HG03571 (cell line): ENCODE results near the gene DNAJC9.

ENCODE experiments used
- ATAC-seq: cut with Tn5 transposase; IDR thresholded peaks from one replicate; pipeline ENCODE4 v1.9.1; 2021; ENCODE audit not compliant: unreplicated experiment

Gene DNAJC9

DNA sequence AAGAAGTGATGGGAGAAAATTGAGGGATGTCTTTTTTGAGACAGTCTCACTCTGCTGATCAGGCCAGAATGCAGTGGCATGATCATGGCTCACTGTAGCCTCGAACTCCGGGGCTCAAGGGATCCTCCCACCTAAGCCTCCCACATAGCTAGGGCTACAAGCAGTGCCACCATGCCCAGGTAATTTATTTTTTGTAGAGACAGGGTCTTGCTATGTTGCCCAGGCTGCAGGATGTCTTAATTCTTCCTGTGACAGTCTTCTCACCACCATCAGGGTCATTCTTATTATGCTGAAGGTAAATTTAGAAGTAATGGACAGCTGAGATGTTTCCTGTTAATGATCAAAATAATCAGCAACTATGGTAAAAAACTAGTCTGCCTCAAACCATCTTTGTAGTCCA lies 7.1 kb downstream of the DNAJC9 start:
- ATAC-seq: no peak

DNA sequence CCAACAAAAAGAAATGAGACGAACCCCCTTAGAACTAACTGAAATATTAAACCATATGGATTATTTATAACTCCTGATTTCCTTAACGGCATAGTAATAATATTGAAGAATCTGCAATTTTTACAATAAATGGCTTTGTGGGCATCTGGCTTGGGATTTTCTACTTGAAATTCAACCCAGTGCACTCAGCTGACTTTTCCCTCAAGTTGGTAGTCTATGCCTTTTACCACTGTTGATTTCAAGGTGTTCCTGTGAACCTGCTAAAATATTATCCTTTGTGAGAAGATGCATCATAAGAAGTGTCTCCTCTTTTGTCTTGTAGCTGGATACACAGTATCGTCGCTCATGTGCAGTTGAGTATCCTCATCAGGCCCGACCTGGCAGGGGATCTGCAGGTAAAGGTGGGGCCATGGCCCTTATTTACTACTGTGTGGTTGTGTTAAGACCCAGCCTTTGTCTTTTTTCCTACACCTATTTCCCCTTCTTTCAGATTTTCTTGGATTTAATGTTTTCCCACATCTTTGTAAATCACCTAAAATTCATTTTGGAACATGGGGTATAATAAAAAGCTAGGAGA lies 8.0 kb downstream of the DNAJC9 start:
- ATAC-seq: no peak

DNA sequence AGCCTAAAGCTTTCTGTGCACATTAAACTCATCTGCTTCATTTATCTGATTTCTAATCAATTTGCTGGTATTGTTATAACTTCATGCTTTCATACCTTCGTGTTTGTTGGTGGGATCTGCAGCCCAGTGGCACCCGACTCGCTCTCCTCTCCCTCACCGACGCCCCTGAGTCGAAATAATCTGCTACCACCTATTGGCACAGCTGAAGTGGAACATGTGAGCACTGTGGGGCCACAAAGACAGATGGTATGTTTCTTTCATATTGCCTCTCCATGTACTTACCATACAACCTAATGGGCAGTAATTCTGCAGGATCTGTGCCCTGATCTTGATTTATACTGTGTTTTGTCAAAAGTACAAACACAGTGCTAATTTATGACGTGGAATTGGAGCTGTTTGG lies 12.4 kb downstream of the DNAJC9 start:
- no peak for ATAC-seq

DNA sequence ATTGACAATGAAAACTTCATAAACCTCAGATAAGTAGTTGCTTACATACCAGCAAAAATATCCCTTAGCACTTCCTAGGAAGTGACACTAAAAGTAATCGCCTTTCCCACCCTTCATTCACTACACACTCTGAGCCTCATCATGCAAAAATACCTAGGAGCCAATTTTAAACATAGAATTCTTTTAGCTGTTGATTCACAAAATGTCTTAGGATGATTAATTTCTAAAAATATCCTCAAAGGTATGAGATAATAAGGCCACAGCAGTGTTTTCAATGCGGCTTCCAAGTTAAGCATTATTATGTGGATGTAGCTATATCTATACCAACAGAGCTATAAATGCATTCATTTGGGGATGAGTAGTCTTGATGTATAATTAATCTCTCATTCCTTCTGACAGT lies 13.2 kb downstream of the DNAJC9 start:
- ATAC-seq: no peak

DNA sequence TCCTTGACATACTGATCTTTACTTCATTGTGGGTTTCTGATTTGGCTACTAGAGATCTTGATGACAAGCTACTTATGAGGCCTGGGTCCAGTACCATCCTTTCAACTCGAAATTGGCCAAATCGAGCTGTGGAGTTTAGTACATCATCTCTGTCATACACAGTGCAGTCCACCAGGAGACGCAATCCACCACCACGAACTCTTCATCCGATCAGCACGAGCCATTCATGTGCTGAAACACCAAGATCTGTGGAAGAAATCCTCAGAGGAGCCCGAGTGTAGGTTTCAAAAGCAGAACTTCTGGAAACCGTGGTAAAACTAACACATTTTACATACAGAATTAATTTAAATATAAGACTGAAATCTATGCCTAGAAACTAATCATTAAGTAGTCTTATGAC lies 14.2 kb downstream of the DNAJC9 start:
- ATAC-seq: no peak

DNA sequence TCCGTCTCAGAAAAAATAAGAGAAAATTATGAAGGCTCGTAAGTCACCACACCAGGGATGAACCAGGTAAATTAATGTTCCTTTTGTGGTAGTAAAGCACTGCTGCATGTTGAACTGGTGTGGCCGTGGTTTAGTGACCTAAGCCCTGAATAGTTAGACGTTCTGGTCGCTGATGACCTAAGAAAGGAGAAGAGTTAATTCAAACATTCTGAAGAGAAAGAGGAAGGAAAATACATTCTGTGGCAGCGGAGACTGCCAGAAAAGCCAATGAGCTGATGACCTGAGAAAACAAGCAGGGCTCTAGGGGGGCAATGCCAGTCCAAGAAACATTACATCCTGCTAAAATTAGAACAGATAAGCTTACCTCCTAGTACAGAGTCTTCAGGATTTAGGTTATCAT lies 17.5 kb downstream of the DNAJC9 start:
- no peak for ATAC-seq

DNA sequence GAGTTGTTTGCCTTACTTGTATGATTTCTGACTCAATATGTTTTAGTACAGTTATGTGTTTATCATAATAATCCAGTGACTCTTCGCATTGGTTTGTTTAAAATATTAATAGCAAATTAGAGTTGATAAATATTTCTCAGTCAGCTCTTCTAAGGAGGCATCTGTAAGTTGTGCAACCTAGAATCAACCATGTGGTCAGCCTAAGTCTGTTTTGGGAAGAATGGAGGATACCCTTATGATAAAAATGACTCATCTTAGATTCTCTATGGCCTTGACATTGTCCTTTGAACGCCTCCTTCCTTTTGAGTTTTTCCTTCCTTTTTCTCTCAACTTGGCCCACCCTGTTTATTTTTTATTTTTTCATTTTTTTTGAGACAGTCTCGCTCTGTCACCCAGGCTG lies 18.8 kb downstream of the DNAJC9 start:
- no peak for ATAC-seq

DNA sequence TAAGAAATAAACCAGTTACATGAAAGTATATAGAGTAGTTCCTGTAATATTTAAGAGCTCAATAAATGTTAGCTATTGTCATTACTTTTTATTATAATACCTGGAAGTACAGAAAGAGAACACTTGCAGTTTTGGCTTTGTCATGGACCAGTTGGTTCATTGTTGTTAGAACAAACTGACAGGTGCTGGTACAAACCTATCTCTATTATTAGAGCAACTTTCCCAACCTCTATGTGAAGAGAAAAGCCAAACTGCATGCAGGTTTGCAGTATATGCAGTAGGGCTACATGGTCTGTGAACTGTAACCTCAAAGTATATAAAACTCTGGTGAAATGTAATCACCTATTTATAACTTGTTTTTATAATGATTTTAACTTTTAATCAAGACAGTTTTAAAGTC lies 20.4 kb downstream of the DNAJC9 start:
- ATAC-seq: no peak

DNA sequence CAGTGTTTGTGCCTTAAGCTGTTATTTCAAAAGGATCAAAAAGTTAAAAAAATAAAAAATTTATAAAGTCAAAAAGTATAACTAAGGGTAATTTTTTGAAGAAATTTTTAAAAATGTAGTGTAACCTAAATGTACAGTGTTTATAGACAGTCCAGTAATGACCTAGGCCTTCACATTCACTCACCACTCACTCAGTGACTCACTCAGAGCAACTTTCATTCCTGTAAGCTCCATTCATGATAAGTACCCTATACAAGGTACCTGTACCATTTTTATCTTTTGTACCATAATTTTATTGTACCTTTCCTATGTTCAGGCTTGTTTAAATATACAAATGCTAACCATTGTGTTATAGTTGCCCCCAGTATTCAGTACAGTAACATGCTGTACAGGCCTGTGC lies 21.5 kb downstream of the DNAJC9 start:
- ATAC-seq: no peak

DNA sequence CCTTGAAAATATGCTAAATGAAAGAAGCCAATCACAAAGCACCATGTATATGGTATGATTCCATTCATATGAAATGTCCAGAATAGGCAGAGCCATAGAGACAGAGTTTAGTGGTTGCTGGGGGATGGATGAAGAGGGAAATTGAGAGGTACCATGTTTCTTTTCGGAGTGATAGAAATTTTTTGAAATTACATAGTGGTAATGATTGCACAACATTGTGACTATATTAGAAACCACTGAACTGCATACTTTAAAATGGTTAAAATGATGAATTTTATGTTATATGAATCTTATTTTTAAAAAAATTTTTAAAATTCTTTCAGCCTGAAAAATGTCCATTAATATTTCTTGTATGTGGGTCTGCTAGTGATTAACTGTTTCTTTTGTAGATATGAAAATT lies 26.1 kb downstream of the DNAJC9 start:
- no peak for ATAC-seq

DNA sequence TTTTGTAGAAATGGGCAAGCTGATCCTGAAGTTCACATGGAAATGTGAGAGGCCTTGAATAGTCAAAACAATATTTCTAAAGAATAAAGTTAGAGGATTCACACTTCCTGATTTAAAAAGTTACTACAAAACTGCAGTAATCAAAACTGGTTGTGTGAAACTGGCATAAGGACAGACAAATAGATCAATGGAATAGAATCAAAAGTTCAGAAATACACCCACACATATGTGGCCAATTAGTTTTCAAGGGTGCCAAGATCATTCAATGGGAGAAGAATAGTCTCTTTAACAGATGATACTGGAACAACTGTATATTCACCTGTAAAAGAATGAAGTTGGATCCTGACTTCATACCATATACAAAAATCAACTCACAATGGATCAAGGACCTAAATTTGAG lies 27.7 kb downstream of the DNAJC9 start:
- ATAC-seq: no peak

DNA sequence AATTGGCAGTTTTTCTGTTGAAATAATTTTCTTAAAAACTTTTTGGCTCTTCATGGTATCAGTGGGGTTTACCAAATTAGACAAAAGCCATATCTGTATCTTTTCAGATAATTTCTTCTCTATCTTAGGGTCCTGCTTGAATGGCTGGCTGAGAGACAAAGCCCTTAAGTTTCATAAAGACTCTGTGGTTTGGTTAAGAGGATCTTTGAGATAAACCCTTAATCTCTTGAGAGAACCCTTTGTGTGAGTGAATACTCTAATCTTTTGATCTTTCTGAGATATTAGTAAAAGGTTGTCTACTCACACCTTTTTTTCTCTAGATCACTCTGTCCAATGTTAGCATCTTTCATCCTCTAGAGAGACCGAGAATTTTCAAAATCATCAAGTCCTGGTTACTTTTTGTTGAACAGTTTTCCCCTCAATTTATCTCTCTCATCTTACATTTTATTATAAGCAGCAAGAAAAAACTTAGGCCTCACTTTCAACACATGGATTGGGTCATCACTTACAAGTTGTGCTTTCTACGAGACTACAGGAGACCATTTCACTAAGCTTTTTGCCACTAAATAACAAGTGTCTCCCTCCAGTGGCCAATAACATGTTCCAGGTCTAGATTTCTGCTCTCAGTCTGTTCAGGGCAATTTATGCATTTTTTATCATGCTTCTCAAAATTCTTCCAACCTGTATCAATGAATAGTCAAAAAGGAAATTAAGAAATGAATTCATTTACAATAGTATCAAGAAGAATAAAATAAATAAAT lies 28.4 kb downstream of the DNAJC9 start:
- no peak for ATAC-seq

DNA sequence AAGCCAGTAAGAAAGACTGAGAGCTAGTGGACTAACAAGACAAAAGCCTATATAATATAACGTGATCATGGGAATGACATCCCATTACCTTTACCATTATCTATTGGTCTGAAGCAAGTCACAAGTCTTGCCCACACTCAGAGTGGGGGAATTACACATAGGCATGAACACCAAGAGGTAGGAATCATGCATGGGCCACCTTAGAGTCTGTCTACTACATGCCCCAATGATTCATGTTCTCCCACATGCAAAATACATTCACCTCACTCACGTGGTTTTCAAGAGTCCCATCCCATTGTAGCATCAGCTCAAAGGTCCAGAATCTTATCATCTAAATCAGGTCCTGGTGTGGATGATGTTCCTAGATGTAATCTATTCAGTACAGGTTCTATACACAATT lies 29.4 kb downstream of the DNAJC9 start:
- ATAC-seq: no peak

DNA sequence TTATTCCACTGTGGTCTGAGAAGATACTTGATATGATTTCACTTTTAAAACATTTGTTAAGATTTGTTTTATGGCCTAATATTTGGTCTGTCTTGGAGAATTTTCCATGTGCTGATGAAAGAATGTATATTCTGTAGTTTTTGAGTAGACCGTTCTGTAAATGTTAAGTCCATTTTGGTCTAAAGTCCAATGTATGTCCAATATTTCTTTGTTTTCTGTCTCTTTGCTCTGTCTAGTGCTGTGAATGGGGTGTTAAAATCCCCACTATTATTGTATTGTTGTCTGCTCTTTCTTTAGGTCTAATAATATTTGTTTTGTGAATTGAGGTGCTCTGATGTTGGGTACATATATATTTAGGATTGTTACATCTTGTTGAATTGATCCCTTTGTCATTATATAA lies 31.3 kb downstream of the DNAJC9 start:
- no peak for ATAC-seq

DNA sequence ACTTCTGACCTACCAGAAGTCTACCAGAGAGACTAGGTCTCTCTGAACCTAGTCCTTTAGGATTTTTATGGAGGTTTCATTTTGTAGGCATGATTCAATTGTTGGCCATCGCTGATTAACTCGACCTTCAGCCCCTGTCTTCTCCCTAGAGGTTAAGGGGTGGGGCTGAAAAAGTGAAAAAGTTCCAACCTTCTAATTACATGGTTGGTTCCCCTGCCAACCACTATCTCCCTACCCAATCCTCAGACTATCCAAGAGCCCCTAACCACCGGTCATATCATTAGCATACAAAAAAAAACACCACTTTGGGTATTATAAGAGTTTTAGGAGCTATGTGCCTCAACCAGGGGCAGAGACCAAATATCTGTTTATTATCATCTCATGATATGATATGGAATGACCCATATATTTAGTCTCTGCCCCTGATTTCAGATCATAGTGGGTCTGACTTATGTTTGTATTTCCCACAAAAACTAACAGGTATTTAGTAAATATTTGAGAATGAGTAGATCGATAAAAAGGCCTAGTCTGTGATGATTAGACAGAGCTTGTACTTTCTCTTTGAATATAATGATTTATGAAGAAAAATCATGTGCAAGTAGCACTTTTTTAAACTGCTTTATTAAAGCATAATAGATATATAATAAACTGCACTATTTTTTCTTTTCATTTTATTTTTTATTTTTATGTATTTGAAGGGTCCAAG lies 35.8 kb downstream of the DNAJC9 start:
- no peak for ATAC-seq

DNA sequence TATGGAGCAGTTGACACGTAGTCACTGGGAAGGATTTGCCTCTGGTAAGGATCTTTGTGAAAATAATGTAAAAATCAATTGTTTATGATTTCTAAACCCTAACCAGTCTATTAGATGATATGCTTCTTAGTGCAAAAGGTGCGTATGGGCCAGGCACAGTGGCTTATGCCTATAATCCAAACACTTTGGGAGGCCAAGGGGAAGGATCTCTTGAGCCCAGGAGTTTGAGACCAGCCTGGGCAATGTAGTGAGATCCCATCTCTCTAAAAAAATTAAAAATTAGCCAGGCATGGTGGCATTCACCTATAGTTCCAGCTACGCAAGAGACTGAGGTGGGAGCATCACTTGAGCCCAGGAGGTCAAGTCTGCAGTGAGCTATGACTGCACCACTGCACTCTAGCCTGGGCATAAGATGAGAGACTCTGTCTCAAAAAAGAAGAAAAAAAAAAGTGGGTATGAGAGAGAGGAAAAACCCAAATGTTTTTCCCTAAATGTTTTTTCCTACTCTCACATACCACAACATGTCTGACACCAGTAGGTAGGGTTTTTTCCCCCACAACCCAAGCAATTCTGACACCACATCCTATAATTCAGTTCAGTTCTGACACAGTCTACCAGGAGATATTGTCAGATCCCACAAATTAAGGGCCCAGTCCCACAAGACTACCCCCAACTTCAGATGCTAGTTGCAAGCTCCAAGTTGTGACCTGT lies 36.5 kb downstream of the DNAJC9 start:
- ATAC-seq: no peak

DNA sequence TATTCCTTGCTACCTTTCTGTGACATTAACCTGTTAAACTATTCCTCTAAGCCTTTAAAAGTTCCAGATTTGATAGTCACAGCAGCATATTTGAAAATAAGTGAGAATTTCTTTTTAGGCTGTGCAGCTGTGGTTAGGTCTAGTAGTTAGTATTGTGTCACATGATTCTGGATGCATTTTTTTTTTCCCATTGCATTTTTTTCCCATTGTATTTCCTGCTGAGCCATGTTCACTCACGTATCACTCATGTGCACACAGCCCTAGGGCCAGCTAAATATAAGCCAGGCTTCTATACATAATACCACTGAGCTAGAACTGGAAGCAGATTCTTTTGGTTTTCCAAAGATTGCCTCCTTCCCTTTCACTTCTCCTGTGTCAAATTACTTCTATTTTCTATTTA lies 37.4 kb downstream of the DNAJC9 start:
- ATAC-seq: no peak

DNA sequence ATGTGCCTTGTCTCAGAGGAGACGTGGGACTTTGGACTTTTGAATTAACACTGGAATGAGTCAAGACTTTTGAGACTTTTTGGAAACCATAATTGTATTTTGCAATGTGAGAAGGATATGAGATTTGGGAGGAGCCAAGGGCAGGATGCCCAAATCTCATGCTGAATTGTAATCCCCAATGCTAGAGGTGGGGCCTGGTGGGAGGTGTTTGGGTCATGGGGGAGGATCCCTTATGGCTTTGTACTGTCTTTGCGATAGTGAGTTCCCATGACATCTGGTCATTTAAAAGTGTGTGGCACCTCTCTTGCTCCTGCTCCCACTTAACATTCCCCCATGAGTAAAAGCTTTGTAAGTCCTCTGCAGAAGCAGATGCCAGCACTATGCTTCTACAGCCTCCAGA lies 39.2 kb downstream of the DNAJC9 start:
- ATAC-seq: no peak

DNA sequence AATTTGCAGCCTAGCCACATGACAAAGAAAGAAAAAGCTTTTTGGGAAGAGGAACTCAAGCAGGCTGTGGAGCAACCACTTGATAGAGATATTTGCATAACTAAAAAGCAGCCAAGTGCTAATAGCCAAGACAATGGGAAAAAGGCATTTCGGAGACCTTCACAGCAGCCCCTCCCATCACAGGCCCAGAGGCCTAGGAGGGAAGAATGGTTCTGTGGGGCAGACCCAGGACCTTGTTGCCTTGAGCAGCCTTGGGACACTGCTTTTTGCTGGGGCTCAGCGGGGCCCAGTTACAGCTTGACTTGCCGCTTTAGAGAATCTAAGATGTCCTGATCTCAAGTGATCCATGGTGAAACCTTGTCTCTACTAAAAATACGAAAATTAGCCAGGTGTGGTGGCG lies 40.7 kb downstream of the DNAJC9 start:
- ATAC-seq: no peak

DNA sequence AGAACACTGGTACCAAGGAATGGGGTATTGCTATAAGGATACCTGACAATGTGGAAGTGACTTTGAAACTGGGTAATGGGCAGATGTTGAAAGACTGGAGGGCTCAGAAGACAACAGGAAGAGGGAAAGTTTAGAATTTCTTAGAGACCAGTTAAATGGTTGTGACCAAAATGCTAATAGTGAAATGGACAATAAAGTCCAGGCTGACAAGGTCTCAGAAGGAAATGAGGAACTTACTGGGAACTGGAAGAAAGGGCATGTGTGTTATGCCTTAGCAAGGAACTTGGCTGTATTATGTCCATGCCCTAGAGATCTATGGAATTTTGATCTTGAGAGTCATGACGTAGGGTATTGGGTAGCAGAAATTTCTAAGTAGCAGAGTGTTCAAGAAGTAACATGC lies 41.2 kb downstream of the DNAJC9 start:
- no peak for ATAC-seq

DNA sequence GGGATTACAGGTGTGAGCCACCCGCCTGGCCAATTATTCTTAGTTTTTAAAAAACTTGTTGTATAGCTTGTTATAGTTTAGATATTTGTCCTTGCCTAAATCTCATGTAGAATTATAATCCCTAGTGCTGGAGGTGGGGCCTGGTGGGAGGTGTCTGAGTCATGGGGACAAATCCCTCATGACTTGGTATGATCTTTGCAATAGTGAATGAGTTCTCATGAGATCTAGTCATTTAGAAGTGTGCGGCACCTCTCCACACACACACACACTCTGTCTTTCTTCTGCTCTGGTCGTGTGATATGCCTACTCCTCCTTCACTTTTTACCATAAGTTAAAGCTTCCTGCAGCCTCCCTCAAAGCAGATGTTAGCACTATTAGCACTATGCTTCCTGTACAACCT lies 42.0 kb downstream of the DNAJC9 start:
- no peak for ATAC-seq
